IPS DF 4.7 (cell line): ENCODE data around the gene PLAC1.

ENCODE experiments used
- DNase-seq: peaks from one replicate; pipeline ENCODE4 v3.0.0-alpha.2; 2013; ENCODE audit warnings: low spot score; ENCODE audit errors: extremely low read depth

The PLAC1 gene

DNA sequence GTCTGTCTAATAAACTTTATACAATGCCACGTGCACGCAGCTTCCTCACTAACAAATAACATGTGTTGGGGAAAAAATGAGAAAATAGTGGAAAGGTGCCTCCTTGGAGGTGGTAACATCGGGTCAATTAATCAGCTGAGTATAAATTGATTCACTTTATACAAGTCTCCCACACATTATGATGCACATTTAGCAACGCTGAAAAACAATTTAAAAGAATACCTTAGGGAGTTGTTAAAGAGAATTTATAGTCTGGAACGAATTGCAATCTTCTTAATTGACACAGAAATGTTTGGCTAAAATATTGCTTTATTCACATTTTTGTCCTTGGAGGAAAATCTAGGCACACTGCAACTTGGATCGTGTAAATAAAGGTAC is 114.1 kb downstream of the PLAC1 start:
- DNase-seq: no peak

GRCh38 chrX:134543288-134543687 is 115.0 kb downstream of the PLAC1 start:
- DNase-seq: no peak

DNA sequence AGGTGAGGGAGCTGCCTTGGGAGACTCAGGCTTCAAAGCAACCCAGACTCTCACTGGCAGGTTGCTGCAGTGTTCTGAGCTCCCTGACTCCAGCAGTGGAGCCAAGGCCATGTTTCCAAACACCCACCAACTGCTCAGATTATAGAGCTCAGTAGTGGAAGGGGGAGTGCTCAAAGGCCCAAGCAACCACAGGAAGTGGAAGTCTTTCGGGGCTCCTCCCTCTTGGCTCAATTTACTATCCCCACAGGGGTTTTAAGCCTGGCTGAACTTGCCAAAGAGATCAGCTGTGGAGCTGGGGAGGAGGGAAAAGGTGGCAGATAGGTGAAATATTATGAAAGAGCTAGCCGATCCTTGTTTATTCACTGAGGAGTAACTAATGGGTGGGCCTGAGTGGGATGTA is 115.8 kb downstream of the PLAC1 start:
- DNase-seq: no peak

- DNase-seq: no peak
Observed at GRCh38 chrX:134541906-134542305, 116.4 kb downstream of the PLAC1 start.

GRCh38 chrX:134538316-134538715 is 120.0 kb downstream of the PLAC1 start:
- DNase-seq: no peak

GRCh38 chrX:134537179-134537955 is 120.9 kb downstream of the PLAC1 start:
- DNase-seq: no peak

DNA sequence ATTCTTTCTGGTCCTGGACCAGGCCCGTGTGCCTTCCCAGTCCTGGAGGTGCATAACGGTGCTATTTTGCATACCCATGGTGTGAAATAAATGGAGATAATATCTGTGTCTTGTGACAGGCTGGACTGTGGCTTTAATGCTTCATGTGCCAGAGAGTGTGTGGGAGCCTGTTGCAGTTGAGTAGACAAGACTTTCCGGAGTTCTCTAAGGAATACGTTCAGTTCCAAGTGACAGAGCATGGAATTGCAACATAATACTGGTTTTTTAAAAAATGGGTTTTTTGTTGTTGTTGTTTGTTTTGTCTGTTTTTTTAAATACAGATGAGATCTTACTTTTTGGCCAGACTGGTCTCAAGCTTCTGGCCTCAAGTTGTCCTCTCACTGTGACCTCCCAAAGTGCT is 124.3 kb downstream of the PLAC1 start:
- DNase-seq: no peak

DNA sequence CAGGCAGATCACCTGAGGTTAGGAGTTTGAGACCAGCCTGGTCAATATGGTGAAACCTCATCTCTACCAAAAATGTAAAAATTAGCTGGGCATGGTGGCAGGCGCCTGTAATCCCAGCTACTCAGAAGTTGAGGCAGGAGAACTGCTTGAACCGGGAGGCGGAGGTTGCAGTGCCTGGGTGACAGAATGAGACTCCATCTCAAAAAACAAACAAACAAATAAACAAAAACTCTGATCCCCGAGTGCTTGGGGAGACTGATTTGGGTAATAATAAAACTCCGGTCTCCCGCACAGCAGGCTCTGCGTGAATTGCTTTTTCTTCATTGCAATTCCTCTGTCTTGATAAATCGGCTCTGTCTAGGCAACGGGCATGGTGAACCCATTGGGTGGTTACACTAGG is 124.9 kb downstream of the PLAC1 start:
- DNase-seq: no peak

DNA sequence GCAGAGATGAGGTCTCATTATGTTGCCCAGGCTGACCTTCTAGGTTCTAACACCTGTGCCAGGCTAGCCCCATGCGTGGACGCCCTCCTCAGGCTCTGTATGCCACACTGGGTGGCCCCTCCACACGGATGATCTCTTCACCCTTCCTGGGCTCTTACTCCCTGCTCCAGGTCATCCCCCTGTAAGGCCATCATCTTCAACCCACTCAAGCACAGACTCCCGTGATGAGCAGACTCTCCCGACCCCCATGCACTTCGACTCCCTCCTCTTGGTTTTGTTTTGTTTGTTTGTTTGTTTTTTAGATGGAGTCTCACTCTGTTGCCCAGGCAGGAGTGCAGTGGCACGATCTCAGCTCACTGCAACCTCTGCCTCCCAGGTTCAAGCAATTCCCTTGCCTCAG is 127.4 kb downstream of the PLAC1 start:
- no peak for DNase-seq

DNA sequence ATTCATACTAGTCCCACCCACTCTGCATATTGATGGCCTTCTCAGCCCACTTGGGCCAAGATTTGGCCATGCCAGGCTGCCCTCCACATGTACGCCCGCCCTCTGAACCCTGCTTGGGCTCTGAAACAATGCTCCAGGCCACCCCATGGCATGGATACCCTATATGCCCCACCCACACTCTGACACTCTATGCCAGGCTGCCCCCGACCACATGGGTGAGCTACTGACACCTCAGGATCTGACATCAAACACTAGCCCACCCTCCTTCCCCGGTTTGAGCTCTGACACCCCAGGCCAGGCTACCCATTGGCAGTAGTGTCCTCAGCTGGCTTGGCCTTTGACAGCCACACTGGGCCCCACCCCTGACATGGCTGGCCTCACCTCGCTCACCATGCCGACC is 128.8 kb downstream of the PLAC1 start:
- no peak for DNase-seq

DNA sequence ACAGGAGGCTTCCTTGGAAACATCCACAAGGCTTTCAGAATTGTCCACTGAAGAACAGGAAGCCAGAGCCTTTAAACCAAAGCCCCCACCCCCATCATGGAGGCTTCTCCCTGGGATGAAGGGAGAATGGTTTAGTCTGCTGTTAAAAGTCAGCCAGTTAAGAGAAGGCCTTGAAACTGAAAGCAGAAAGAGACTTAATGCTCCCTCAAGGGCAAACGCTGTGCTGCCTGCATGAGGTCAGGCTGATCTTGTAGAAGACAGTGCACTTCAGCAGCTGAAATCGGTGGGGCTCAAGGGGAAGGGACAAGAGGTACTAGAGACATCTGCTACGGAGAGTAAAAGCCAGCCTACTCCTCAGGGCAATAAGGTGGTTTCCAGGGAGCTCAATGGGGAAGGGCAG is 129.3 kb downstream of the PLAC1 start:
- no peak for DNase-seq

- DNase-seq: no peak
Observed at GRCh38 chrX:134526399-134526798, 131.9 kb downstream of the PLAC1 start.

DNA sequence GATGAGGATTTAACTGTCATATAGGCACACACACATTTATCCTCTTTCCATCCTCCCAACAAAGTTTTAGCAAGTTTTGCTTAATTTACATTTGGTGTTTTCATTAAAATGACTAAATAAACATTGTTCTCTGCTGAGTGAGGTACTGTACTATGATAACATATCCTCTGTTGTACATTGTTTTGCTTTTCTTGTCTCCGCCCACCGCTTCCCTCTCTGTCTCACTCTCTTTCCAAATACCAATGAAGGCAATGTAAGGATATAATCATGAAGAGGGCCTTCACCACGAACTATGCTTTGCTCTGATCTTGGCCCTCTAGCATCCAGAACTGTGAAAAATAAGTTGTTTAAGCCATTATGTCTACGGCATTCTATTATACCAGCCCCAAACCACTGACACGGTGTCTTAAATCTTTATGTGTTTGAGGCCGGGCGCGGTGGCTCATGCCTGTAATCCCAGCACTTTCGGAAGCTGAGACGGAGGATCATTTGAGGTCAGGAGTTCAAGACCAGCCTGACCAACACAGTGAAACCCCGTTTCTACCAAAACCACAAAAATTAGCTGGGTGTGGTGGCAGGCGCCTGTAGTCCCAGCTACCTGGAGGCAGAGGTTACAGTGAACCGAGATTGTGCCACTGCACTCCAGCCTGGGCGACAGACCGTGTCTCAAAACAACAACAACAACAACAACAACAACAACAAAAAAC is 133.0 kb downstream of the PLAC1 start:
- DNase-seq: no peak

GRCh38 chrX:134524181-134524580 is 134.1 kb downstream of the PLAC1 start:
- DNase-seq: no peak

DNA sequence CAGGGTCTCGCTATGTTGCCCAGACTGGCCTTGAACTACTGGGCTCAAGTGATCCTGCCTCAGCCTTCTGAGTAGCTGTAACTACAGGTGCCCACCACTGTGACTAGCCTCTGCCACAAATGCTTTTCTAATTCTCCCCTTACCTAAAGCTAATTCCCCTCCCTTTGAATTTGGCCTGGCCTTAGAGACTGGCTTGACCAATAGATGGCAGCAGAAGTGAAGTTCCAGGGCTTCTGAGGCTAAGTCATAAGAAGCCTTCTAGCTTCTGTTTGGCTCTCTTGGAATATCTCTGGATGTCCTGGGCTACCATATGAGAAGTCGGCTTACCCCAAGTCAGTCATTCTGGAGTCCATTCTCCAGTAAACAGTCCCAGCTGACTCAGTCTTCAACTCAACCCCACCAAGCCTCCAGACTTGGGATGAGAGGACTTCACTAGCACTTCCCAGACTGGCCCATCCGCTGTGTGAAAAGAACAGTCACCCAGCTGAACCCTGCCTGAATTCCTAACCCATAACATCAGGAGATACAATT is 137.3 kb downstream of the PLAC1 start:
- DNase-seq: no peak
